ENCODE data around the gene GUCA1C.

The GUCA1C gene, protein sequence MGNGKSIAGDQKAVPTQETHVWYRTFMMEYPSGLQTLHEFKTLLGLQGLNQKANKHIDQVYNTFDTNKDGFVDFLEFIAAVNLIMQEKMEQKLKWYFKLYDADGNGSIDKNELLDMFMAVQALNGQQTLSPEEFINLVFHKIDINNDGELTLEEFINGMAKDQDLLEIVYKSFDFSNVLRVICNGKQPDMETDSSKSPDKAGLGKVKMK

DNA sequence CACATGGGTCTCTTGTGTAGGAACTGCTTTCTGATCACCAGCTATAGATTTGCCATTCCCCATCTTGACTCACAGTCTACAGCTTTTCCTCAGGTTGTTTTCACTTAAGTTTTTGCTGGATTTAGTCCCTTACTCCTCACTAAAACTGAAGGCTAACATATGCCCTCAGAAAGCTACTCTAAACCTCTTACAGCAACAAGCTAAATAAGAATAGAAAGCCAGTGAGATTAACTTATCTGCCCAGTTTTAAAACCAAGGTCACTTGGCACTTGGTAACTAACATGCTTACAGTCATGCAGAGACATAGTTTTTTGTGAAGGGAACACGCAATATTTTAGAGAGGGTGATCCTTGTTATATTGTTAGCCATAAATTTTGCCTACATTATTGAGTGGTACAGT is at the start of gene GUCA1C:
Gene GUCA1C (minus strand): TSS at position 180 of the 400 bp plus-strand sequence. CDS start 117 bp downstream, at position 63.
- H3K27ac ChIP-seq = no peak within 1 kb of the TSS
- H3K4me3 ChIP-seq = no peak within 1 kb of the TSS

DNA sequence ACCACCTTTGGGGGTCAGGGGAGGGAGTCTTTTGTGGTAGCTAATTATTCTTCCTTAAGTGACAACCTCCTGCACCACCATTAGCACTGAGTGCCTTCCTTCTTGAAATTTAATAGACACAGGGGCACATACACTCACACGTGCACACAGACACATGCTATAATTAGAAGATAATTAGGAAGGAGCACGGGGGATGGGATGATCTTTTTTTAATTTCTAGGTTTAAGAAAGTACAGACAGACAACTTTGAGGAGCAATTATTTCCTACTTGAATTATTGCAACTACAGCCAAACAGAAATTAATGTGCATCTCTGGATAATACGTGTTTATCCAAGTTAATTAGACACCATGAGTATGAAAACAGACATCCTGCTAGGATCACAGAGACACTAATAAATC is 44.8 kb upstream of the GUCA1C start:
- Histone ChIP-seq H3K27ac (no peak overlapping the region), H3K4me3 (no peak overlapping the region)

DNA sequence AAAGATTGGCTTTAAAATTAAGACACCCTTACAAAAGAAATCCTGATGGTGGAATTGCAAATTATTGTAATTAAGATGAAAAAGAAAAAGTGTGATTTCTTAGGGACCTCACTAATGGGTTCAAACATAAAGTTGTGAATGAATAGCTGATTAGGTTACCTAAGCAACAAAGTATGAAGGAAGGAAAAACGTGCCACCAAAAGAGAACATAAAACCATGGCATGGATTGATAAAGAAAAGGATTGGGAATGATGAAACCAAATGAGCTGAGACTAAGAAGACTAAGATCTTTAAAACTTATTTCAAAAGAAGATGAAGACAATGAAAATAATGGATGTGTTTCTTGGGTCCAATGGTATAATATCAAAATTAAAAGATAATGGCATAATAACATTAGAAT is 32.2 kb upstream of the GUCA1C start:
- H3K27ac ChIP-seq = no peak overlapping the region

DNA sequence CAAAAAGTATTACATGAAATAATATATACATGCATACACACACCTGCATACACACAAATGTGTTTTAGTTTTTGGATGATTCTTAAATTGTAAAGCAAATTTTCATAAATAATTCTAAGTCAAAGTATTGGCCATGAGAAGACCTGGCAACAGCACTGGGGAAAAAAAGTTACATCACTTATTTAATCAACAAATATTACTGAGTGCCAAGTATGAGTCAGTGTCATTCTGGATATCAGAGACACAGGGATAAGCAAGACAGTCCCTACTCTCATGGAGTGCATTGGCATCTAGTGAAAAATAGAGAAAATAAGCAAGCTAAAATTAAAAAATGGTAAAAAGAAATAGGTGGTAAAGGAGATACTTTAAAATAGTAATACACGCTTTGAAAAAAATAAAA is 29.4 kb upstream of the GUCA1C start:
- H3K27ac ChIP-seq = no peak overlapping the region
- no peak overlapping the region for H3K4me3 ChIP-seq

More for the DNA sequence above, 32.2 kb upstream of the GUCA1C start:
- no peak overlapping the region for H3K4me3 ChIP-seq

DNA sequence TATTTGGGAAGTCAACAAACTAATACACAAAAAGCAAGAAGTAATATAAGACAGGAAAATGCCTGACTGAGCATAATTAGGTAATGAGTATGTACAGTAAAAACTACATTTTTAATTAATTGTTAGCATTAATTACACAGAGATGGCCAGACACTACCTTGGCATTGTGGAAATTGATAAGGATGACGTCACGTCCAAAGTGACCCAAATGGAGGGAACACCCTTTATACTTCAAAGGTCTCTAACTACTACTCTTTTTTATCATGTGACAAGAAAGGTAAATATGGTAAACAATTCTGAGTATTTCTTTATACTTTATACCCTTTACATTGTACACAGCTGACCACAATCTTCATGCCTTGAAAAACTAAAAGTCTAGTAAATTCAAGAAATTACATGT is 22.4 kb upstream of the GUCA1C start:
- H3K4me3 ChIP-seq = no peak overlapping the region
- no peak overlapping the region for H3K27ac ChIP-seq

DNA sequence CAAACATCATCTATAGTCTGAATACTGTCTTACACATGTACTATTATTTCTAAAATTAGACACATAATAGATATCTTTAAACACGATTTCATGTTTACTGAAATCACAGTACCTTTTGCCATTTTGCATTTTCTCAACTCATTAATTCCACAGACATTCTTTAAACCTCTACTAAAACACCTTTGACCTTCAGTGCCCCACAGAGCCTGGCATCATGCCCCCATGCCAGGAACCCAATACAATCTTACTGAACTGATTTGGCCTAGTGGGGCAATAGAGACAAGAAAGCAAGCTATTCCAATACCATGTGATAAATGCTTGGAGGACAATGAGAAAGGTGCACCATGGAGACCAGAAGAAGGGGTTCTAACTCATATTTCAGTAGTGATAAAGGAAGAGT is 19.3 kb upstream of the GUCA1C start:
- H3K27ac ChIP-seq = no peak overlapping the region

DNA sequence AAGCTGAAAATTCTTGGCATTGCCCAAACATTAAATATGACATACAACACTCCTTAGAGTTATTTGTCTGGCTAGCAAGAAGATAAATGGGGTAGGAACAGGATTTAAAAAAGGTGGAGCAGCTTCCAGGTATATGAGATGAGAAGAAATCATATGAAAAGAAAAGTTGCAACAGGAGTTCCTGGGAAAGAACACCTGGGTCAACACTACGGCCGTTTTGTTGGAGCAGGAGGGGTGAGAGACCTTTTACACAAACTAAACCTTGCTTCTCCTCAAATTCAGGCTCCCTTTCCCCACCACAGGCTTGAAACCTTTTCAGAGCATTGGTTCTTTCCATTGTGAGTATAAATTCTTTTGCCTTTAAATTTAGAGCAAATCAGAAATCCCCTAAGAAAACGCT is 18.8 kb upstream of the GUCA1C start:
- H3K4me3 ChIP-seq = no peak overlapping the region
- H3K27ac ChIP-seq = no peak overlapping the region

More for the DNA sequence above, 19.3 kb upstream of the GUCA1C start:
- H3K4me3 ChIP-seq = no peak overlapping the region

DNA sequence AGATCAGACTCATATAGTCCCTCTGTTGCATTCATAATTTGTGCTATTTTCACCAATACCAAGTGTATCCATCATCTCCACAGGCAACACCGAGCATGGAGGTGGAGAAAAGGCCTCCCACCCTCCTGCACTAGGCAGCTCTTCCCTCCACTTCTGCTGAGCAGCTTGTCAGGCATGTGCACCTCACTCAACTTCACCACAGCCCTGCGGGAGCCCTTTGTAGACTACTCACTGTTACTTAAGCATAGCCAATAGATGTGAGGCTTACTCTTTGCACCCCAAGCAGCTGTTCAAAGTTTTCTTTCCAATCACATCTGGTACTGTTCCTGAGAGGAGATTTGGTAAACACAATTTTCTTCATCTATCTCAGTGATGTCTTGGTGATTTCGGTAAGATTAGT is 16.9 kb upstream of the GUCA1C start:
- Histone ChIP-seq H3K27ac (no peak overlapping the region), H3K4me3 (no peak overlapping the region)

DNA sequence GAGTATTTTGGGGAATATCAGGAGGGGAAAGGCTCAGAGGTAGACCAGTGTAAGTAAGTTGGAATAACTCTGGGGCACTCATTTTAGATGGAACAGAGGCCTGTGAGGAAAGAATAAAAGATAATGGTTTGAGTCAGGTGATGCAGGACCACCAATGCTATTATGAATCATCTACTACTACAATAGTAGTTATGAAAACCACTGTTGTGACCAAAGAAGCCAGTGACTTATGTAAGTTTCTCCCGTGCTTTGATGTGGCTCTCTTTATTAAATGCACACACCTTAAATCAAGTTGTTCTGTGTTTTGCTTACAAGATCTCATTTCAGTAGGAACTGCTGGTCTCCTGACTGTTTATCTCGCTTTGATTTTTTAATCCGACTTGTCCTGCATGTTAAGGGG is 13.1 kb upstream of the GUCA1C start:
- Histone ChIP-seq H3K4me3 (no peak overlapping the region), H3K27ac (no peak overlapping the region)

DNA sequence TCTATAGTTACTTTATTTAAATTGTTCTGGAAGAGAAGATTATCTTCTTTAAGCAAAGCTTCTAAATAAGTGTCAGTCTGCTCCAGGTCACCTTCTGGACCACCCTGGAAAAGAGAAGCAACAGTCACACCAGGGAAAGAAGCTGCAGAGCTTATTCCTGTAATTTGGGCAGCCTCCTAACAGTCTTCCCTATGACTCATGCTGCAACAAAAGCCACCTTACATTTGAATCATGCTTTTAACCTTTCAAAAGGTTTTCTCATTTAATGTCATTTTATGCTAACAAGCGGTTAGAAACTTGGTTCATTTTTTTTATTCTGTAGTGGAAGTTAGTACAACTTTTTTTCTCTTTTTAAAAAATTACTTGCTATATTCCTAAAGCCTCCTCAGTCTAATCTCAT is 5.3 kb upstream of the GUCA1C start:
- no peak overlapping the region for H3K4me3 ChIP-seq
- H3K27ac ChIP-seq = no peak overlapping the region

DNA sequence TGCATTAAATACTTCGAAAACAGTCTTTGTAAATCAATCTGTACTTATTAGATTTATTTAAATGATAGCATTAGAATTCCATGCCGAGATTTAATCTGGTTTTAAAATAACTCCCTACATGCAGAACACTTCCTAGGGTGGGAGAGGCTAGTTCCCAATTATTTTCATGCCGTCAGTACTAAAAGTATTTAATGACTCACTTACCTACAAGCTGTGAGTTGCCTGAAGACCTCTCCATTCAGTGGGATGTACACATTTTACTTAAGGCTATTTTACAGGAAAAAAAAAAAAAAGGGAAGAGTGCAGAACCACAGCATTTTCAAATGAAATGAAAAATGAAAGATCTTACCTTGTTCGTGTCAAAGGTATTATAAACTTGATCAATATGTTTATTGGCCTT is 469 bp downstream of the GUCA1C start:
- no peak overlapping the region for H3K4me3 ChIP-seq
- H3K27ac ChIP-seq = no peak overlapping the region

DNA sequence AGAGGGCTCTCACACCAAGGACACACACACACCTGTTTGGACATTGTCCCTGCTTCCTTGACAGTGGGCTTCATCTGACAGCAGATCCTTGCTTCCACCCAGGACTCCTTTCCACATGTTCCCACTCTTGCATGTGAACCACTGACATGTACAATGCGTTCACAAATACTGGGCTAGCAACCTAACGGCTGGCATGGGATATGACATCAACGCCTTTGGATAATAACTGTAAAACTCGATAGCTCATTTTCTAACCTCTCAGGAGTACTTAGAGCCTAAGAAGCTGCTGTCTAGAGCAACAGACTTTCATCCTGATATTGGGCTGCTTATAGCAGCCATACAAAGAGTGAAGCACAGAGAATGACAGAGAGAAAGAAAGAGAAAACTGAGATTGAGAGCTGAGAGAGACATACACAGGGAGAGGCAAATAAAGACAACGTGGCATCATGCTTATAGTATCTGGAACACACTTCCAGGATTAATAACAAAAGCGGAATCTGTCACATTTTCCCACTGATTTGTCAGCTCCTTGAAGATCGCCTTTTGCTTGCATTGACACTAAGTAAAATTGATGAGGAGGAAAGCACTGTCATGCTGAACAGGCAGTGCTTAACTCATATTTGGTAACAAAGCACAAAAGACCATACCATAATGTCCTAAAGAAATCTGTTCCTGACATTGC is 1.7 kb downstream of the GUCA1C start:
- no peak overlapping the region for H3K4me3 ChIP-seq
- no peak overlapping the region for H3K27ac ChIP-seq

DNA sequence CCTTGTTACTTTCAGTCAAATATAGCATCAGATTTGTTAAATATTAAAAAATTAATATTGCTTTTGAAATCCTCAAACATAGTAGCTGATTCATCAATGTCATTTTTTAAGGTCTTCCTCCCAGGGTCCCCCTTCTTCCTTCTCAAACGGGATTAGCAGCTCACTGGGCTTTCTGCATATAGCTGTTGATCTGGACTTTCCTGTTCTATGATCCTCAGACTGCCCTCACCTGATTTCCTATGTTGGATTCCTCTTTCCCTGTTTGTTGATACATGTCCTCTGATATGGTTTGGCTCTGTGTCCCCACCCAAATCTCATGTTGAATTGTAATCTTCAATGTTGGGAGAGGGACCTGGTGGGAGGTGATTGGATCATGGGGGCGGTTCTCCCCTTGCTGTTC is 5.8 kb downstream of the GUCA1C start:
- no peak overlapping the region for H3K4me3 ChIP-seq
- H3K27ac ChIP-seq = no peak overlapping the region

DNA sequence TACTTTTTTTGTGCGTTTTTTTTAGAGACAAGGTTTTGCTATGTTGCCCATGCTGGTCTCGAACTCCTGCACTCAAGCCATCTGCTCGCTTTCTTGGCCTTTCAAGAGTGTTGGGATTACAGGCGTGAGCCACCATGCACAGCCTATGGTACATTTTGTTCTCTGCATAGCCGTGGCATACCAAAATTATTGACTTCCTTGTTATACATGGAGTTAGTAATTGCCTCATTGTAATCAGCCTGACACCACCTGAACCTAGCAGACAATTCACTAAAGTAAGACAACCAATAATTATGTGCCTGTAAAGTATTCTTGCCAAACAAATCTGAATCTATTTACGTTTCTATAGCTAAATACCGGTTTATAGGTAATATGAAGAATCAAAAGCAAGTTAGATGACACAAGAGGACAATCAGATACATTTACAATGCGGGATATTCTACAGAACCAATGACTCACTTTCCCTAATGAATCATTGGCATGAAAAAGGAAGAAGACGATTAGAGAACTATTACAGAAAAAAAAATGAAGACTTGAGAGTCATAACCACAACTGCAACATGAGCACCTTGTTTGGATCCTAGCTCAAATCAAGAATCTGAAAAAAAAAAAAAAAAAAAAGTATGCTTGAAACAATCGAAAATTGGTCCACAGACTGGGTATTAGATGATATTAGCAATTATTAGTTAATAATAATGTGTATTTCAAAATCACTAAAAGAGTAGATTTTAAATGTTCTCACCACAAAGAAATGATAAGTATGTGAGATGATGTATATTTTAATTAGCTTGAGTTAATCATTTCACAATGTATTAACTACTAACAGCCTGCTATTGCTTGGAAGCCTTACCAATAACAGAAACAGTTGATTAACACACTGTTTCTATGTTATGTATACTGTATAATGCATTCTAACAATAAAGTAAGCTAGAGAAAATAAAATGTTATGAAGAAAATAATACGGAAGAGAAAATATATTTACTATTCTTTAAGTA is 7.1 kb downstream of the GUCA1C start:
- H3K4me3 ChIP-seq = no peak overlapping the region
- no peak overlapping the region for H3K27ac ChIP-seq

DNA sequence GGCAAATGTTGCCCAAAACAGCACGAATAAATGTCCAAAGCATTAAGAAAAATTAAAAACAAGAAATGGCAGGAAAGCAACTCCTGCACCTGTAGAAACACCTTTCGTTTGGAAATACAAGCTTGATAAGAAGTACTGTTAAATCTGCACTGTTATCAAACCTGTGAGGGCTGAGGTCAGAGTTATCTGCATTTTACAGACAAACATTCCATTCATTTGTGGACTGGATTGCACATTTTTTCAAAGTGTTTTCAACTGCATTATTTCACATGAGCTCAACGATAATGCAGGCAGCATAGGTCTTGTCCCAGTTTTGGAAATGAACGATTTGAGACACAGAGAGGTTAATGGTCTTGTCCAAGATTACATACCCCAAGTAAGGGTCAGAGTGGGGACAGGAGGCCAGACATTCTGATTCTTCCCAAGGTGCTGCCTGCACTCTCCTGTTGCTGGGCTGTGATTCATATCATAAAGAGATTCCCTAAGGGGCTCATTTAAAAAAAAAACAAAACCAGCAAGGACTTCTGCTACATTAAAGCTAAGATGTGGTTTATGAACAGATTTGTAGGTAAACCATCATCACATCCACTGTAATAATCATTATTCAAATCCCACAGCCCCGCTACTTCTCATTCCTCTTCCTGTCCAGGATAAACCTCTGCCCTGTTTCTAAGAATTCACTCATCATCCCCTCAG is 13.0 kb downstream of the GUCA1C start:
- Histone ChIP-seq H3K4me3 (no peak overlapping the region), H3K27ac (no peak overlapping the region)

DNA sequence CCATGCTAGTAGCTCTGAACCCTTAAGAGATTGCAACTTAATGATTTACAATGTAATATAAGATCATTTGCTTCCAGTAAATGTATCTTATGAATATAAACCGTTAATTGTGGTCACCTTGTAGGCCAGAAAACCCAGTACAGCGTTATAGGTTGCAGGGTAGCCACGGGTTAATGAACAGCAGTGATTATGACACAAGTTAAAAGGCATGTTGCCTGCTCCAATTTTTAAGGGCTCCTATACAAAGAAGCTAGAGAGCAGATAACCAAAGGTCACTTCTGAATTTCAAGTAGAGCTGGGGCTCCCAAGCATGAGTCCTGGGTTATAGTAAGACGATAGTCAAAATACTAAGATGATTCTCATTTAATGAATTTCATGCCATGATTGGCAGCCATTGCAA is 13.5 kb downstream of the GUCA1C start:
- Histone ChIP-seq H3K27ac (no peak overlapping the region), H3K4me3 (no peak overlapping the region)

DNA sequence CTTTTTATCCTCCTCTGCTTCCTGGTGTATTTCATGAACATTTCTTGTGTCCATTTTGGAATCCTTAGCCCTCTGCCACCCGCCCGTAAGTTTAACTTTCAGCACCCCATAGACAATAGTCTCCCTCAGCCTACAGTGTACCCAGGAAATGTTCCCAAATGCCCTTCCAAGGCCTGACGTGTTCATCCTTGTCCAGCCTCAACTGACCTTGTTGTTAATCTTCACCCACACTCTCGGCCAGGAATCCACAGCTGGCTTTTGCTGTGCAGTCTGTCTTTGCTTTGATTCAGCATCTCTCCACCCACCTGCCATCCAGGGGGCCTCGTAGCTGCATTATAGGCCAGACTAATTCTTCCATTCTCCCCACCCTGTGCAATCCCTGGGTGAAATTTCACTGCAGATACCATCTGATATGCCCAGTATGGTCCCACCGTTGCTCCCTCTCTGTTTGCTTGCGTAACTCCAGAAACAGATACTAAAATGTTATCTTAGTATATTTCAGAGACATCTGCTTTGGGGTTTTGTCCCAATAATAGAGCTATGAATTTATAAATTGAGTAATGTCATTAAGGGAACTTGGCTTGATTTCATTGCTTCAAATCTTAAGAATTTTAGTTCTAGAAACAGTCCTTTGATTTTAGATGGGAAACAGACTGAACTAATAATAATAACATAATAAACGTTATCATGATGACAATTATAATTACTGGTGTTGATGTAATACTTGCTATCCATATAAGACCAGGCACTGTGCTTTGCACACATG is 16.6 kb downstream of the GUCA1C start:
- Histone ChIP-seq H3K27ac (no peak overlapping the region), H3K4me3 (no peak overlapping the region)

DNA sequence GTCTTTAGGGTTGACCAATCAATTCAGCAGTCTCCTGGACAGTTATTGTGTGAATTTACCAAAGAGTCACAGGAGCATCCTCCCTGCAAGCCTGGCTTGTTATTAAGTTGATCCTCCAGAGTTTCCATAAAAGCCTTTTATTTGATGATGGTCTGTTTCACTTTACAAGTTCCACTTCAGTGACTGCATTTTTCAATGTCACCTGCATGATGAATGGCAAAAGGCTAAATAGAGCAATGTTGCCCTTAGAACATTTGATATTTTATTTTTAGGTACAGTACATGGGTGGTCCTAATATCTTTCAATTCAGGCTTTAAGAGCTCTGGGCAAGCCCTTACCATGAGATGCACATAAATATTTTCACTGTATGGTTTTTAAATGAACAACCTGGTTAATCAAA is 22.6 kb downstream of the GUCA1C start:
- Histone ChIP-seq H3K4me3 (no peak overlapping the region), H3K27ac (no peak overlapping the region)

DNA sequence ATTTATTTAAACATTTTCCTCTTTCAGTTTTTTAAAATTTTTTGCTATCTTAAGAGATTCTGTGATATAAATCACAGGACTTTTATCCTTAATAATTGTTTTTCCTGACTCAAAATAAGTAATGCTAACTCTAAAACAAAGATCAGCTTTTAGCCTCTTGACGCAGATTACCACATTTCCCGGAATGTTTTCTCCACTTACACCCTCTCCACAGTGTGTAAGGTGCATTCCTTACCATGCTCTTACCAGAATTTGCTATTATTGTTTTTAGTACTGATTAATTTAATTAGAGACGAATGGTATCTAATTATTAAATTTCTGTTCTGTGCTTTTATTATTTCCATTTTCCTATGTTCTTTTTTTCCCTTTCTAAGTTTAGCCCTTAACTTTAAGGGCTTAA is 34.8 kb downstream of the GUCA1C start:
- Histone ChIP-seq H3K27ac (no peak overlapping the region), H3K4me3 (no peak overlapping the region)
